Measurements from ENCODE around the gene PARP1. TPM values are rescaled to one million over a fixed set of nuclear protein-coding genes. Genes with fewer than 3 reads are reported as not detected.

PARP1 gene
- total RNA-seq, 1 donor from 2014 or later: 237 TPM

DNA sequence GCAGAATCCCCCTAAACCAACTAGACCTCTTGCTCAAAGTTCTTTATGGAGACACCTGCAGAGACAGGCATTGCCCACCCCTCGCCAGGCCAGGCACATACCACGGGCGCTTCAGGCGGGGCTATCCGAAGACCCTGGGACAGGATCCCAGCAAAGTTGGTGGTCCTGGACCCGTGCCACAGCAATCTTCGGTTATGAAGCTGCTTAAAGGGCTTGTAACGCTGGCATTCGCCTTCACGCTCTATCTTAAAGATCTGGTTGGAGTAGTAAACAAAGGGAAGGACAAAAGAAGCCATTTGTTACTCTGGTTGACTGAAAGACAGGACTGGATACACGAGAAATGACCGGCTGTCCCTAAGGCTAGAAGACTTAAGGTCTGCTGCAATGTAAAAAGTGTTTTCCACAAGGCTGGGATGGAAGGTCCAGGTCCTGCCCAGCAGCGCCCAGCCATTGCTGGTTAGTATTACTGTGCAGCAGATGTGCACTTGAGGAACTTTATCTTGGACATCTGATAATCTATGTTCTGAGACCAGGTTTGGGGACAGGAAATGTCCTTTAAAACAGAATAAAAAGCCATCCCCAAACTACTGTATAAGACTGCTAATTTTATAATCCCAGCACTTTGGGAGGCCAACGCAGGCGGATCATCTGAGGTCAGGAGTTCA, 42.9 kb downstream of the PARP1 start:
- Mint-ChIP-seq H3K4me3 (no peak overlapping the region), H3K9me3 (no peaks in the 10 kb centered on the region), H3K27me3 (ENCODE audit: insufficient read depth, low read depth) (peaks cover 2% of the 10 kb centered on the region), H3K27ac (no peak overlapping the region), H3K36me3 (peaks cover 36% of the 10 kb centered on the region), H3K4me1 (no peaks in the 10 kb centered on the region)
- no peak overlapping the region for H3K27ac ChIP-seq
- no peak for DNase-seq (ENCODE audit: low spot score)
- no peaks in the 10 kb centered on the region for H3K27me3 ChIP-seq
- no peak overlapping the region for H2AFZ ChIP-seq (replicated peaks)
- peaks cover 3% of the 10 kb centered on the region for H3K36me3 ChIP-seq
- H3K79me2 ChIP-seq (ENCODE audit: low read depth): no peaks in the 10 kb centered on the region
- H3K4me3 ChIP-seq: no peak overlapping the region
- H3K4me1 ChIP-seq: no peaks in the 10 kb centered on the region
- TF ChIP-seq EZH2 (IDR thresholded peaks at IDR 0.05) (no peak), EZH2phosphoT487 (IDR thresholded peaks at IDR 0.05) (no peak)
- TF ChIP-seq, protein P1, sequence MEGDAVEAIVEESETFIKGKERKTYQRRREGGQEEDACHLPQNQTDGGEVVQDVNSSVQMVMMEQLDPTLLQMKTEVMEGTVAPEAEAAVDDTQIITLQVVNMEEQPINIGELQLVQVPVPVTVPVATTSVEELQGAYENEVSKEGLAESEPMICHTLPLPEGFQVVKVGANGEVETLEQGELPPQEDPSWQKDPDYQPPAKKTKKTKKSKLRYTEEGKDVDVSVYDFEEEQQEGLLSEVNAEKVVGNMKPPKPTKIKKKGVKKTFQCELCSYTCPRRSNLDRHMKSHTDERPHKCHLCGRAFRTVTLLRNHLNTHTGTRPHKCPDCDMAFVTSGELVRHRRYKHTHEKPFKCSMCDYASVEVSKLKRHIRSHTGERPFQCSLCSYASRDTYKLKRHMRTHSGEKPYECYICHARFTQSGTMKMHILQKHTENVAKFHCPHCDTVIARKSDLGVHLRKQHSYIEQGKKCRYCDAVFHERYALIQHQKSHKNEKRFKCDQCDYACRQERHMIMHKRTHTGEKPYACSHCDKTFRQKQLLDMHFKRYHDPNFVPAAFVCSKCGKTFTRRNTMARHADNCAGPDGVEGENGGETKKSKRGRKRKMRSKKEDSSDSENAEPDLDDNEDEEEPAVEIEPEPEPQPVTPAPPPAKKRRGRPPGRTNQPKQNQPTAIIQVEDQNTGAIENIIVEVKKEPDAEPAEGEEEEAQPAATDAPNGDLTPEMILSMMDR (IDR thresholded peaks at IDR 0.05): no peak
- no peaks in the 10 kb centered on the region for H3K9me3 ChIP-seq (ENCODE audit: low read depth)
- no peak overlapping the region for H3K9ac ChIP-seq
- peaks cover 2% of the 10 kb centered on the region for H4K20me1 ChIP-seq (ENCODE audit: low read depth)
- no peak overlapping the region for H3K4me2 ChIP-seq
- no peaks in the 10 kb centered on the region for H3F3A ChIP-seq (ENCODE audit: low read depth)

DNA sequence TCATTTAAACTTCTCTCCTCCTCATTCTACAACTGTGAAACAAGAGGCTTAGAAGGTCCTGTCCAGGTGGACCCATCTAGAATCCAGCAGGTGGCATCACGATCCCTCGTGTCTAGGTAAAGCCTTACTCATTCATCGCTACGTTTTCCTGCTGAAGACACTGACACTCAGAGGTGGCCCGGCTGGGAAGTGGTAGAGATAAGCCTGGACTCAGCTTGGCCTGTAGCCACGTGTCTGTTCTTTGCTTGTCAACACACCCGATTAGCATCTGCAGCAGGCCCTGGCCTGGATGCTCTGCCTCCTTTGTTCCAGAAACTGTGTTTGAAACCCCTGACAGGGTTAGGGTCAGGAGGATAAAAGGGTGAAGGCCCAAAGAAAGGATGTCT, 43.4 kb downstream of the PARP1 start:
- H3K4me2 ChIP-seq: no peak overlapping the region
- peaks cover 2% of the 10 kb centered on the region for H3K27me3 Mint-ChIP-seq (ENCODE audit: insufficient read depth, low read depth)
- no peak overlapping the region for H3K4me3 Mint-ChIP-seq
- H3K36me3 ChIP-seq: peaks cover 3% of the 10 kb centered on the region
- H3K4me1 ChIP-seq: no peaks in the 10 kb centered on the region
- no peaks in the 10 kb centered on the region for H3K9me3 ChIP-seq (ENCODE audit: low read depth)
- no peaks in the 10 kb centered on the region for H3K27me3 ChIP-seq
- H4K20me1 ChIP-seq (ENCODE audit: low read depth): peaks cover 2% of the 10 kb centered on the region
- H3K4me1 Mint-ChIP-seq: no peaks in the 10 kb centered on the region
- H3K27ac Mint-ChIP-seq: no peak overlapping the region
- H3K9me3 Mint-ChIP-seq: no peaks in the 10 kb centered on the region
- no peak for TF ChIP-seq EZH2 (IDR thresholded peaks at IDR 0.05)
- no peak for TF ChIP-seq EZH2phosphoT487 (IDR thresholded peaks at IDR 0.05)
- TF ChIP-seq, protein P1 (IDR thresholded peaks at IDR 0.05): no peak
- no peak overlapping the region for H3K9ac ChIP-seq
- no peak for DNase-seq (ENCODE audit: low spot score)
- peaks cover 36% of the 10 kb centered on the region for H3K36me3 Mint-ChIP-seq
- no peaks in the 10 kb centered on the region for H3F3A ChIP-seq (ENCODE audit: low read depth)
- no peak overlapping the region for H2AFZ ChIP-seq (replicated peaks)
- H3K4me3 ChIP-seq: no peak overlapping the region
- no peak overlapping the region for H3K27ac ChIP-seq
- no peaks in the 10 kb centered on the region for H3K79me2 ChIP-seq (ENCODE audit: low read depth)

DNA sequence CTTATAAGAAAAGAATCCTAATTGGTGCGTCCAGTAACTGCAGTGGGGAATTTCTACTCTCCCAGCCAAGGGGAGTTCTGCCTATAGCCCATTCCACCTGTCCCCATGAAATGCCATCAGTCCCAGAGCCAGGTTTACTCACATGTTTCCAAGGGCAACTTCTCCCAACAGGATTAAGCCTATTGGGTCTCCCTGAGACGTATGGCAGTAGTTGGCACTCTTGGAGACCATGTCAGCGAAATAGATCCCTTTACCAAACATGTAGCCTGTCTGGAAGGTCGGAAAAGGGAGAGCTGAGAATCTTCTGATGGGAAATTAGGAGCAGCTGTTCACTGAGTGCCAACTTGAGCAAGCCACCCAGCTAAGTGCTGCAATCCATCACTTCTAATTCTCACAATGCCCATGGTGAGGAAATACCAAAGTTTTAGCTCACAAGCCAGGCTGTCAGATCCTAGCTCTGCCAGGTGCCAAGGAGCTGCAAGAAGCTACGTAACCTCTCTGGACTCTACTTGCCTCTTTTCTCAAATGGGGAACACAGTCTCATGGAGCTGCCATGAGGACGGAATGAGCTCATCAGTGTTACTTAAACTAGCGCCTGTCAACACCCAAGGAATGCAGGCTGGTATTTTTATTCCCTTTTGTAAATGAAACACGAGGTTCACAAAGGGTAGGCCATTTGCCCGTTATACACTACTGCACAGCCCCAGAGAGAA, 43.9 kb downstream of the PARP1 start:
- H3K36me3 ChIP-seq: peaks cover 3% of the 10 kb centered on the region
- no peak overlapping the region for H3K4me3 Mint-ChIP-seq
- H3K4me1 ChIP-seq: no peaks in the 10 kb centered on the region
- peaks cover 2% of the 10 kb centered on the region for H3K27me3 Mint-ChIP-seq (ENCODE audit: insufficient read depth, low read depth)
- H3F3A ChIP-seq (ENCODE audit: low read depth): no peaks in the 10 kb centered on the region
- H3K4me1 Mint-ChIP-seq: no peaks in the 10 kb centered on the region
- H3K27ac ChIP-seq: no peak overlapping the region
- no peak overlapping the region for H3K27ac Mint-ChIP-seq
- H3K4me2 ChIP-seq: no peak overlapping the region
- H3K27me3 ChIP-seq: no peaks in the 10 kb centered on the region
- no peak overlapping the region for H3K4me3 ChIP-seq
- no peak for DNase-seq (ENCODE audit: low spot score)
- no peaks in the 10 kb centered on the region for H3K79me2 ChIP-seq (ENCODE audit: low read depth)
- H2AFZ ChIP-seq (replicated peaks): no peak overlapping the region
- H3K36me3 Mint-ChIP-seq: peaks cover 36% of the 10 kb centered on the region
- TF ChIP-seq, protein P1 (IDR thresholded peaks at IDR 0.05): no peak
- TF ChIP-seq EZH2phosphoT487 (IDR thresholded peaks at IDR 0.05) (no peak), EZH2 (IDR thresholded peaks at IDR 0.05) (no peak)
- no peak overlapping the region for H3K9ac ChIP-seq
- peaks cover 2% of the 10 kb centered on the region for H4K20me1 ChIP-seq (ENCODE audit: low read depth)
- no peaks in the 10 kb centered on the region for H3K9me3 ChIP-seq (ENCODE audit: low read depth)
- H3K9me3 Mint-ChIP-seq: no peaks in the 10 kb centered on the region

Measured in neural progenitor cell (in vitro differentiated cells).